Karpas-422 (cell line): Measurements from ENCODE around the gene NCOA3. TPM values are rescaled to one million over a fixed set of nuclear protein-coding genes. Genes with fewer than 3 reads are reported as not detected.
A peak's percentile ranks its signal among the peaks of the same experiment; 100 is the strongest.

Experiments used
- DNase-seq: peaks from one replicate; pipeline ENCODE4 v3.0.0-alpha.2; 2015
- H2AFZ ChIP-seq: fragments of 200-600 bp; sonication (generic); 2 replicates; pipeline ENCODE4 v1.6.1; 2014; ENCODE audit warnings: antibody characterized with exemption, low read length, mixed read lengths
- H3K27ac ChIP-seq: fragments of 200-600 bp; sonication (generic); 2 replicates; pipeline ENCODE4 v1.5.1; 2014; ENCODE audit warnings: mild to moderate bottlenecking, low read length, moderate library complexity
- H3K27me3 ChIP-seq: fragments of 200-600 bp; sonication (generic); 2 replicates; pipeline ENCODE4 v1.6.1; 2014; ENCODE audit warnings: low read length, mixed read lengths
- H3K36me3 ChIP-seq: fragments of 200-600 bp; sonication (generic); 2 replicates; pipeline ENCODE4 v1.6.1; 2014; ENCODE audit warnings: low read length, mixed read lengths; ENCODE audit not compliant: insufficient read depth
- H3K4me1 ChIP-seq: fragments of 200-600 bp; sonication (generic); 2 replicates; pipeline ENCODE4 v1.6.1; 2014; ENCODE audit warnings: mild to moderate bottlenecking, low read length, mixed read lengths
- H3K4me2 ChIP-seq: fragments of 200-600 bp; sonication (generic); 2 replicates; pipeline ENCODE4 v1.6.1; 2014; ENCODE audit warnings: low read length, low read depth, mild to moderate bottlenecking; ENCODE audit not compliant: poor library complexity, severe bottlenecking
- H3K4me3 ChIP-seq: fragments of 200-600 bp; sonication (generic); 2 replicates; pipeline ENCODE4 v1.5.1; 2014; ENCODE audit warnings: mild to moderate bottlenecking, antibody characterized with exemption, low read length, mixed read lengths
- H3K79me2 ChIP-seq: fragments of 200-600 bp; sonication (generic); 2 replicates; pipeline ENCODE4 v1.6.1; 2014; ENCODE audit warnings: mild to moderate bottlenecking, low read length, mixed read lengths
- H3K9ac ChIP-seq: fragments of 200-600 bp; sonication (generic); 2 replicates; pipeline ENCODE4 v1.6.0; 2014; ENCODE audit warnings: low read length
- H3K9me2 ChIP-seq: fragments of 200-600 bp; sonication (generic), shearing (Covaris generic); replicated peaks from 2 replicates; pipeline ENCODE4 v1.6.0; 2014; ENCODE audit warnings: mild to moderate bottlenecking, low read length, moderate library complexity; ENCODE audit not compliant: insufficient read depth
- H3K9me3 ChIP-seq: fragments of 300-700, 200-600 bp; sonication (generic); 2 replicates; pipeline ENCODE4 v1.6.1; 2014; ENCODE audit warnings: low read length, mixed read lengths
- H4K20me1 ChIP-seq: fragments of 200-600 bp; sonication (generic); 2 replicates; pipeline ENCODE4 v1.6.1; 2014; ENCODE audit warnings: mild to moderate bottlenecking, antibody characterized with exemption, low read length, low read depth; ENCODE audit not compliant: insufficient read depth
- total RNA-seq: library from RNA; depleted of rRNA; stranded (reverse); fragments of >200 nt; shearing (Covaris generic); gene quantifications from 2 replicates; pipeline ENCODE4 v1.2.3, GENCODE V29; 2014; ENCODE audit warnings: low replicate concordance

NCOA3 gene
- total RNA-seq, 1 experiment from 2014 or later: 90.0 TPM

- Histone ChIP-seq H3K27ac (peak overlapping the region; percentile 78), H3K9me3 (no peaks in the 10 kb centered on the region), H3K27me3 (no peaks in the 10 kb centered on the region), H3K36me3 (no peaks in the 10 kb centered on the region), H3K79me2 (peaks cover 88% of the 10 kb centered on the region), H3K9ac (no peak overlapping the region), H4K20me1 (no peaks in the 10 kb centered on the region), H3K4me1 (peaks cover 30% of the 10 kb centered on the region), H3K9me2 (no peaks in the 10 kb centered on the region), H3K4me2 (peak overlapping the region; percentile 40), H3K4me3 (no peak overlapping the region), H2AFZ (no peak overlapping the region)
- no peak for DNase-seq
These were observed 110.1 kb downstream of the NCOA3 start for GRCh38 chr20:47611785-47612184.

GRCh38 chr20:47612670-47613069 is 111.0 kb downstream of the NCOA3 start:
- Histone ChIP-seq H3K4me3 (no peak overlapping the region), H3K9ac (no peak overlapping the region), H3K9me3 (no peaks in the 10 kb centered on the region), H4K20me1 (no peaks in the 10 kb centered on the region), H3K9me2 (no peaks in the 10 kb centered on the region), H2AFZ (no peak overlapping the region), H3K79me2 (peaks cover 88% of the 10 kb centered on the region), H3K27me3 (no peaks in the 10 kb centered on the region), H3K4me2 (peak overlapping the region; percentile 40), H3K36me3 (no peaks in the 10 kb centered on the region), H3K4me1 (peaks cover 23% of the 10 kb centered on the region), H3K27ac (peak overlapping the region; percentile 78)
- peak; percentile 60 for DNase-seq

GRCh38 chr20:47614703-47615309 is 113.1 kb downstream of the NCOA3 start:
- no peak overlapping the region for H3K9ac ChIP-seq
- H3K9me3 ChIP-seq: no peaks in the 10 kb centered on the region
- no peak overlapping the region for H3K4me2 ChIP-seq
- peak overlapping the region; percentile 8; the same call in 1 of the 2 replicates for H3K27ac ChIP-seq
- H3K4me1 ChIP-seq: peaks cover 31% of the 10 kb centered on the region
- no peaks in the 10 kb centered on the region for H3K27me3 ChIP-seq
- no peaks in the 10 kb centered on the region for H3K36me3 ChIP-seq
- no peak overlapping the region for H2AFZ ChIP-seq
- no peak overlapping the region for H3K4me3 ChIP-seq
- H3K79me2 ChIP-seq: peaks cover 88% of the 10 kb centered on the region
- H3K9me2 ChIP-seq: no peaks in the 10 kb centered on the region
- no peak for DNase-seq
- no peaks in the 10 kb centered on the region for H4K20me1 ChIP-seq

GRCh38 chr20:47618479-47618878 is 116.8 kb downstream of the NCOA3 start:
- Histone ChIP-seq H3K9me2 (no peaks in the 10 kb centered on the region), H2AFZ (no peak overlapping the region), H3K27me3 (no peaks in the 10 kb centered on the region), H3K4me3 (no peak overlapping the region), H3K9me3 (no peaks in the 10 kb centered on the region), H3K4me2 (no peak overlapping the region), H4K20me1 (no peaks in the 10 kb centered on the region), H3K4me1 (peaks cover 25% of the 10 kb centered on the region), H3K36me3 (peaks cover 8% of the 10 kb centered on the region; the same call in 1 of the 2 replicates), H3K9ac (no peak overlapping the region), H3K27ac (peak overlapping the region; percentile 14; the same call in 1 of the 2 replicates), H3K79me2 (peaks cover 84% of the 10 kb centered on the region)
- DNase-seq: no peak

- no peak overlapping the region for H2AFZ ChIP-seq
- peak overlapping the region; percentile 55 for H3K4me2 ChIP-seq
- H3K36me3 ChIP-seq: peaks cover 14% of the 10 kb centered on the region; the same call in 1 of the 2 replicates
- H3K79me2 ChIP-seq: peaks cover 77% of the 10 kb centered on the region
- no peaks in the 10 kb centered on the region for H3K27me3 ChIP-seq
- peak overlapping the region; percentile 9; the same call in 1 of the 2 replicates for H3K9ac ChIP-seq
- H3K4me1 ChIP-seq: peaks cover 25% of the 10 kb centered on the region
- peak; percentile 91 for DNase-seq
- no peaks in the 10 kb centered on the region for H3K9me3 ChIP-seq
- no peak overlapping the region; the same call in 1 of the 2 replicates for H3K4me3 ChIP-seq
- H3K9me2 ChIP-seq: no peaks in the 10 kb centered on the region
- no peaks in the 10 kb centered on the region for H4K20me1 ChIP-seq
- H3K27ac ChIP-seq: peak overlapping the region; percentile 84
These were observed 119.4 kb downstream of the NCOA3 start for GRCh38 chr20:47620808-47621805.

- Histone ChIP-seq H3K36me3 (peaks cover 19% of the 10 kb centered on the region; the same call in 1 of the 2 replicates), H3K27me3 (no peaks in the 10 kb centered on the region), H3K4me2 (no peak overlapping the region), H3K4me3 (no peak overlapping the region), H3K9ac (no peak overlapping the region), H3K9me2 (no peaks in the 10 kb centered on the region), H3K79me2 (peaks cover 68% of the 10 kb centered on the region), H4K20me1 (no peaks in the 10 kb centered on the region), H3K27ac (no peak overlapping the region), H3K9me3 (no peaks in the 10 kb centered on the region), H2AFZ (no peak overlapping the region), H3K4me1 (peaks cover 25% of the 10 kb centered on the region)
- no peak for DNase-seq
These were observed 120.5 kb downstream of the NCOA3 start for GRCh38 chr20:47622118-47622665.

GRCh38 chr20:47623206-47623605 is 121.5 kb downstream of the NCOA3 start:
- no peaks in the 10 kb centered on the region for H3K9me3 ChIP-seq
- H3K4me3 ChIP-seq: no peak overlapping the region
- no peak overlapping the region for H2AFZ ChIP-seq
- H3K4me1 ChIP-seq: peaks cover 25% of the 10 kb centered on the region
- H3K36me3 ChIP-seq: peaks cover 30% of the 10 kb centered on the region; the same call in 1 of the 2 replicates
- peaks cover 69% of the 10 kb centered on the region for H3K79me2 ChIP-seq
- H3K27me3 ChIP-seq: no peaks in the 10 kb centered on the region
- no peaks in the 10 kb centered on the region for H4K20me1 ChIP-seq
- no peak overlapping the region for H3K9ac ChIP-seq
- no peak overlapping the region for H3K27ac ChIP-seq
- H3K9me2 ChIP-seq: no peaks in the 10 kb centered on the region
- DNase-seq: no peak
- H3K4me2 ChIP-seq: no peak overlapping the region

- Histone ChIP-seq H3K36me3 (peaks cover 28% of the 10 kb centered on the region; the same call in 1 of the 2 replicates), H3K79me2 (peaks cover 37% of the 10 kb centered on the region), H4K20me1 (no peaks in the 10 kb centered on the region), H3K4me3 (no peak overlapping the region), H3K4me2 (no peak overlapping the region), H3K9ac (no peak overlapping the region), H3K27me3 (no peaks in the 10 kb centered on the region), H2AFZ (no peak overlapping the region), H3K9me2 (no peaks in the 10 kb centered on the region), H3K27ac (no peak overlapping the region), H3K9me3 (no peaks in the 10 kb centered on the region), H3K4me1 (no peaks in the 10 kb centered on the region)
- DNase-seq: no peak
These were observed 125.9 kb downstream of the NCOA3 start for GRCh38 chr20:47627540-47627939.
